Measurements from ENCODE around the gene EBF3.

Gene EBF3

GRCh38 chr10:129870961-129871621 is 93.0 kb downstream of the EBF3 start:
- DNase-seq (ENCODE audit: low spot score), result no peak

GRCh38 chr10:129870474-129870757 is 93.7 kb downstream of the EBF3 start:
- DNase-seq (ENCODE audit: low spot score), result no peak

GRCh38 chr10:129869596-129870473 is 94.2 kb downstream of the EBF3 start:
- no peak for DNase-seq (ENCODE audit: low spot score)

- no peak for DNase-seq (ENCODE audit: low spot score)
Observed at GRCh38 chr10:129868449-129869035, 95.5 kb downstream of the EBF3 start.

GRCh38 chr10:129867631-129868179 is 96.4 kb downstream of the EBF3 start:
- DNase-seq (ENCODE audit: low spot score), result no peak

- DNase-seq (ENCODE audit: low spot score), result no peak
Observed at GRCh38 chr10:129866894-129867293, 97.2 kb downstream of the EBF3 start.

GRCh38 chr10:129865960-129866359 is 98.1 kb downstream of the EBF3 start:
- no peak for DNase-seq (ENCODE audit: low spot score)

GRCh38 chr10:129865413-129865812 is 98.7 kb downstream of the EBF3 start:
- DNase-seq (ENCODE audit: low spot score), result no peak

GRCh38 chr10:129864601-129865126 is 99.4 kb downstream of the EBF3 start:
- DNase-seq (ENCODE audit: low spot score), result no peak

GRCh38 chr10:129864082-129864481 is 100.0 kb downstream of the EBF3 start:
- no peak for DNase-seq (ENCODE audit: low spot score)

GRCh38 chr10:129863201-129863663 is 100.8 kb downstream of the EBF3 start:
- DNase-seq (ENCODE audit: low spot score), result no peak

- DNase-seq (ENCODE audit: low spot score), result no peak
Observed at GRCh38 chr10:129861776-129862531, 102.1 kb downstream of the EBF3 start.

GRCh38 chr10:129860396-129860795 is 103.7 kb downstream of the EBF3 start:
- no peak for DNase-seq (ENCODE audit: low spot score)

- no peak for DNase-seq (ENCODE audit: low spot score)
Observed at GRCh38 chr10:129859536-129859935, 104.5 kb downstream of the EBF3 start.

GRCh38 chr10:129857242-129857960 is 106.7 kb downstream of the EBF3 start:
- no peak for DNase-seq (ENCODE audit: low spot score)

GRCh38 chr10:129855836-129856563 is 108.1 kb downstream of the EBF3 start:
- no peak for DNase-seq (ENCODE audit: low spot score)

GRCh38 chr10:129854796-129855705 is 109.0 kb downstream of the EBF3 start:
- DNase-seq (ENCODE audit: low spot score), result no peak

- DNase-seq (ENCODE audit: low spot score), result no peak
Observed at GRCh38 chr10:129854158-129854557, 109.9 kb downstream of the EBF3 start.

GRCh38 chr10:129853562-129853903 is 110.5 kb downstream of the EBF3 start:
- no peak for DNase-seq (ENCODE audit: low spot score)
